ENCODE data around the gene ZNF550.
"Not testable (repeated sequence)": the region's sequence is repeated elsewhere in the genome, so short reads cannot be mapped to it uniquely, and the experiment has no call there.

Gene ZNF550

GRCh38 chr19:57527136-57527881 lies 32.4 kb downstream of the ZNF550 start, which contains the start of gene ZNF549:
Gene ZNF549, plus strand, starts transcription at chr19:57527356. Its CDS starts 218 bp downstream, at chr19:57527574.
- peak; percentile 88 to 93 for DNase-seq

GRCh38 chr19:57518021-57518420 lies 41.6 kb downstream of the ZNF550 start:
- DNase-seq, result not testable (repeated sequence)

- DNase-seq, result no peak
These were observed 44.4 kb downstream of the ZNF550 start for GRCh38 chr19:57515255-57515654.

GRCh38 chr19:57512845-57513244 lies 46.8 kb downstream of the ZNF550 start:
- DNase-seq, result peak in 1 of 2 donors; percentile 10

GRCh38 chr19:57511484-57511883 lies 48.2 kb downstream of the ZNF550 start:
- no peak for DNase-seq

GRCh38 chr19:57506163-57506562 lies 53.5 kb downstream of the ZNF550 start:
- no peak for DNase-seq

- DNase-seq, result not testable (repeated sequence)
These were observed 59.3 kb downstream of the ZNF550 start for GRCh38 chr19:57500400-57500799.

GRCh38 chr19:57499680-57500395 lies 59.8 kb downstream of the ZNF550 start, which contains the start of gene ZNF773:
Gene ZNF773, plus strand, starts transcription at chr19:57499938. Its CDS starts 143 bp downstream, at chr19:57500081.
- peak; percentile 96 to 97 for DNase-seq

- not testable (repeated sequence) for DNase-seq
These were observed 60.4 kb downstream of the ZNF550 start for GRCh38 chr19:57499332-57499679.

GRCh38 chr19:57488299-57488644 lies 71.4 kb downstream of the ZNF550 start:
- DNase-seq, result not testable (repeated sequence)

- peak; percentile 93 to 96 for DNase-seq
These were observed 72.0 kb downstream of the ZNF550 start, which contains the start of gene ZNF419 for GRCh38 chr19:57487477-57488298. Gene ZNF419, plus strand, starts transcription at chr19:57487750. Its CDS starts 201 bp downstream, at chr19:57487951.
